Dendritic cell treated with granulocyte-macrophage colony-stimulating factor and Interleukin-4, amounts not matched to agents 40 ng/mL and 50 ng/mL, for 4 days (primary cell): ENCODE results near the gene ADAMTS2.
"Not testable (repeated sequence)": the region's sequence is repeated elsewhere in the genome, so short reads cannot be mapped to it uniquely, and the experiment has no call there.

Experiments
- H3K27ac Mint-ChIP-seq: one replicate; pipeline ENCODE4 v1.8.0; 2022; ENCODE audit warnings: mild to moderate bottlenecking, mixed read lengths
- H3K27me3 Mint-ChIP-seq: one replicate; pipeline ENCODE4 v1.8.0; 2022; ENCODE audit warnings: mild to moderate bottlenecking, mixed read lengths
- H3K36me3 Mint-ChIP-seq: one replicate; pipeline ENCODE4 v1.8.0; 2022; ENCODE audit warnings: low read depth, mixed read lengths
- H3K4me1 Mint-ChIP-seq: one replicate; pipeline ENCODE4 v1.8.0; 2022; ENCODE audit warnings: low read depth, mixed read lengths
- H3K4me3 Mint-ChIP-seq: one replicate; pipeline ENCODE4 v1.8.0; 2022; ENCODE audit warnings: mild to moderate bottlenecking, moderate library complexity, mixed read lengths
- H3K9me3 Mint-ChIP-seq: one replicate; pipeline ENCODE4 v1.8.0; 2022; ENCODE audit warnings: mixed read lengths
- intact Hi-C: fragments of 100-400 bp; cut with micrococcal nuclease; formaldehyde crosslinking; loops from one replicate; pipeline ENCODE4 v1.15.0; 2022

ADAMTS2 gene

GRCh38 chr5:179222246-179223017, 122.8 kb downstream of the ADAMTS2 start:
- intact Hi-C loops: no loop called here
- H3K4me1 Mint-ChIP-seq: peaks cover 5% of the 10 kb centered on the region
- H3K27ac Mint-ChIP-seq: no peak overlapping the region
- H3K36me3 Mint-ChIP-seq: no peaks in the 10 kb centered on the region
- no peak overlapping the region for H3K4me3 Mint-ChIP-seq
- H3K9me3 Mint-ChIP-seq: peaks cover 29% of the 10 kb centered on the region
- H3K27me3 Mint-ChIP-seq: no peaks in the 10 kb centered on the region

- H3K27me3 Mint-ChIP-seq: no peaks in the 10 kb centered on the region
- H3K9me3 Mint-ChIP-seq: peaks cover 29% of the 10 kb centered on the region
- peaks cover 5% of the 10 kb centered on the region for H3K4me1 Mint-ChIP-seq
- intact Hi-C loops: no loop called here
- H3K4me3 Mint-ChIP-seq: no peak overlapping the region
- H3K36me3 Mint-ChIP-seq: no peaks in the 10 kb centered on the region
- no peak overlapping the region for H3K27ac Mint-ChIP-seq
Observed at GRCh38 chr5:179221877-179222220, 123.4 kb downstream of the ADAMTS2 start.

GRCh38 chr5:179221196-179221876, 123.9 kb downstream of the ADAMTS2 start:
- intact Hi-C loops: no loop called here
- no peak overlapping the region for H3K27ac Mint-ChIP-seq
- H3K36me3 Mint-ChIP-seq: no peaks in the 10 kb centered on the region
- H3K9me3 Mint-ChIP-seq: peaks cover 29% of the 10 kb centered on the region
- H3K4me1 Mint-ChIP-seq: peaks cover 5% of the 10 kb centered on the region
- H3K4me3 Mint-ChIP-seq: no peak overlapping the region
- H3K27me3 Mint-ChIP-seq: no peaks in the 10 kb centered on the region

- Mint-ChIP-seq H3K27me3 (no peaks in the 10 kb centered on the region), H3K9me3 (peaks cover 29% of the 10 kb centered on the region), H3K36me3 (no peaks in the 10 kb centered on the region), H3K4me3 (no peak overlapping the region), H3K4me1 (peaks cover 5% of the 10 kb centered on the region), H3K27ac (no peak overlapping the region)
- intact Hi-C loops: no loop called here
Observed at GRCh38 chr5:179220716-179221115, 124.5 kb downstream of the ADAMTS2 start.

GRCh38 chr5:179219661-179220620, 125.3 kb downstream of the ADAMTS2 start:
- Mint-ChIP-seq H3K36me3 (no peaks in the 10 kb centered on the region), H3K27me3 (no peaks in the 10 kb centered on the region), H3K4me1 (peaks cover 5% of the 10 kb centered on the region), H3K27ac (no peak overlapping the region), H3K4me3 (no peak overlapping the region), H3K9me3 (peaks cover 24% of the 10 kb centered on the region)
- intact Hi-C loops: no loop called here

GRCh38 chr5:179218943-179219330, 126.3 kb downstream of the ADAMTS2 start:
- no peak overlapping the region for H3K27ac Mint-ChIP-seq
- no peaks in the 10 kb centered on the region for H3K27me3 Mint-ChIP-seq
- intact Hi-C loops: no loop called here
- H3K4me1 Mint-ChIP-seq: peaks cover 5% of the 10 kb centered on the region
- no peak overlapping the region for H3K4me3 Mint-ChIP-seq
- H3K36me3 Mint-ChIP-seq: no peaks in the 10 kb centered on the region
- H3K9me3 Mint-ChIP-seq: peaks cover 14% of the 10 kb centered on the region

- H3K27me3 Mint-ChIP-seq: no peaks in the 10 kb centered on the region
- intact Hi-C loops: no loop called here
- H3K4me3 Mint-ChIP-seq: no peak overlapping the region
- no peak overlapping the region for H3K27ac Mint-ChIP-seq
- peaks cover 5% of the 10 kb centered on the region for H3K4me1 Mint-ChIP-seq
- H3K9me3 Mint-ChIP-seq: peaks cover 7% of the 10 kb centered on the region
- H3K36me3 Mint-ChIP-seq: no peaks in the 10 kb centered on the region
Observed at GRCh38 chr5:179217956-179218942, 127.0 kb downstream of the ADAMTS2 start.

GRCh38 chr5:179217356-179217755, 127.9 kb downstream of the ADAMTS2 start:
- no peak overlapping the region for H3K4me3 Mint-ChIP-seq
- H3K9me3 Mint-ChIP-seq: no peaks in the 10 kb centered on the region
- peaks cover 5% of the 10 kb centered on the region for H3K4me1 Mint-ChIP-seq
- H3K27me3 Mint-ChIP-seq: no peaks in the 10 kb centered on the region
- H3K36me3 Mint-ChIP-seq: no peaks in the 10 kb centered on the region
- intact Hi-C loops: no loop called here
- no peak overlapping the region for H3K27ac Mint-ChIP-seq

- H3K4me1 Mint-ChIP-seq, H3K9me3 Mint-ChIP-seq, H3K27ac Mint-ChIP-seq, intact Hi-C loops, H3K36me3 Mint-ChIP-seq, H3K27me3 Mint-ChIP-seq, H3K4me3 Mint-ChIP-seq: not testable (repeated sequence)
Observed at GRCh38 chr5:179216381-179216780, 128.9 kb downstream of the ADAMTS2 start.

- Mint-ChIP-seq H3K27me3 (no peaks in the 10 kb centered on the region), H3K9me3 (no peaks in the 10 kb centered on the region), H3K4me1 (peaks cover 5% of the 10 kb centered on the region), H3K36me3 (no peaks in the 10 kb centered on the region), H3K4me3 (no peak overlapping the region), H3K27ac (no peak overlapping the region)
- intact Hi-C loops: no loop called here
Observed at GRCh38 chr5:179215576-179215975, 129.7 kb downstream of the ADAMTS2 start.

GRCh38 chr5:179214678-179215077, 130.6 kb downstream of the ADAMTS2 start:
- H3K4me1 Mint-ChIP-seq: peaks cover 3% of the 10 kb centered on the region
- no peak overlapping the region for H3K4me3 Mint-ChIP-seq
- no peaks in the 10 kb centered on the region for H3K27me3 Mint-ChIP-seq
- no peaks in the 10 kb centered on the region for H3K9me3 Mint-ChIP-seq
- intact Hi-C loops: no loop called here
- H3K36me3 Mint-ChIP-seq: no peaks in the 10 kb centered on the region
- no peak overlapping the region for H3K27ac Mint-ChIP-seq

- Mint-ChIP-seq H3K36me3 (no peaks in the 10 kb centered on the region), H3K27me3 (no peaks in the 10 kb centered on the region), H3K27ac (no peak overlapping the region), H3K4me1 (no peaks in the 10 kb centered on the region), H3K9me3 (no peaks in the 10 kb centered on the region), H3K4me3 (no peak overlapping the region)
- intact Hi-C loops: no loop called here
Observed at GRCh38 chr5:179212870-179213269, 132.4 kb downstream of the ADAMTS2 start.

- no peak overlapping the region for H3K27ac Mint-ChIP-seq
- intact Hi-C loops: no loop called here
Observed at GRCh38 chr5:179211631-179212030, 133.6 kb downstream of the ADAMTS2 start.

More at GRCh38 chr5:179211631-179212030, 133.6 kb downstream of the ADAMTS2 start:
- Mint-ChIP-seq H3K4me1 (no peaks in the 10 kb centered on the region), H3K4me3 (no peak overlapping the region), H3K27me3 (no peaks in the 10 kb centered on the region), H3K36me3 (no peaks in the 10 kb centered on the region), H3K9me3 (no peaks in the 10 kb centered on the region)
